ENCODE measurements around the gene KCNMA1.

- no peak for TF ChIP-seq POLR2AphosphoS5 (IDR thresholded peaks at IDR 0.05)
- TF ChIP-seq CTCF (IDR thresholded peaks at IDR 0.05): no peak
Observed at GRCh38 chr10:77550378-77550777, 87.2 kb downstream of the KCNMA1 start.
